GM21737 (cell line): ENCODE results near the gene DNAJB11.

ENCODE experiments used
- ATAC-seq: cut with Tn5 transposase; IDR thresholded peaks from one replicate; pipeline ENCODE4 v1.9.1; 2021; ENCODE audit warnings: mild to moderate bottlenecking, moderate library complexity; ENCODE audit not compliant: unreplicated experiment

DNAJB11 gene

DNA sequence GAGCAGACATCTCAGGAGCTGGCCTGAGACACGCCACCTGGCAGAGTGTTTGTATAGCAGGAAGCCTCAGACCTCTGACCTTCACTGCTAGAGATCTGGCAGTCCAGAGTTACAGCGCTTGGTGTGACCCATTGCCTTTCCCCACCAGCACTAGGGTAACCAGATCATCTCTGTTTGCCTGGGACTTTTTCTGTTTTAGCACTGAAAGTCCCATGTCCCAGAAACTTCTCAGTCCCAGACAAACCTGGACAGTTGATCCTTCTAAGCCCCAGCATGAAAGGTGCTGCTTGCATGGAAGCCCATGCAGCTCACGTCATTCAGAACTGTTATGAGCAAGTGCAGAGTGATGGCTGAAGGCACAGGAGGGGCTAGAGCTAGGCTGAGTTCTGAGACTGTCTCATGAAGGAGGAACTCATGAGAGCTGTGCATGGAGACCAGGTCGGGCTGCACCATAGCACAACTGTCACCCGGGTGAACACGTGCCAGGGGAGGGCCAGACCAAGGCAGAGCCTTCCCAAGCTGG, 24.1 kb downstream of the DNAJB11 start:
- ATAC-seq, result no peak

DNA sequence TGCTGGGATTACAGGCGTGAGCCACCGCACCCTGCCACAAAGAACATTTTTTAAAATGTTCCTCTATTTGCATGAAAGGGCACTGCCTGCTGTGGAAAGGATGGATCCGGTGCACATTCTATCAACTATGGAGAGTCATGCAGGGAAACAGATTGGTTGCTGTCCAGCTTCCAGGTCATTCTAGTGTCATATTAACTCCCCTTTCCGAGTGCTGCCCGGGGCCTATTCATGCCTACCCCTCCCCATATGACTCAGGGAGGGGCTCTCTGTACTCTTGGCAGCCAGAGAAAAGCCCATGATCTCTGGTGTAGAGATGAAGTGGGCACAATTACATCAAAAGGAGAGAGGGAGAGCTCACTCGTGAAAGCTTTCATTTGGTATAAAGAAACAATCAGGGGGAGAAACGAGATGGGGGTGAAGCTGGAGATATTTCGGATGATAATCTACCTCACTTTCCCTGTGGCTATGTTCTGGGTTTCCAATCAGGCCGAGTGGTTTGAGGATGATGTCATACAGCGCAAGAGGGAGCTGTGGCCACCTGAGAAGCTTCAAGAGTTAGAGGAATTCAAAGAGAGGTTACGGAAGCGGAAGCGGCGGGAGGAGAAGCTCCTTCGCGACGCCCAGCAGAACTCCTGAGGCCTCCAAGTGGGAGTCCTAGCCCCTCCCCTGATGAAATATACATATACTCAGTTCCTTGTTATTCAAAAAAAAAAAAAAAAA, 26.2 kb downstream of the DNAJB11 start:
- ATAC-seq, result no peak

DNA sequence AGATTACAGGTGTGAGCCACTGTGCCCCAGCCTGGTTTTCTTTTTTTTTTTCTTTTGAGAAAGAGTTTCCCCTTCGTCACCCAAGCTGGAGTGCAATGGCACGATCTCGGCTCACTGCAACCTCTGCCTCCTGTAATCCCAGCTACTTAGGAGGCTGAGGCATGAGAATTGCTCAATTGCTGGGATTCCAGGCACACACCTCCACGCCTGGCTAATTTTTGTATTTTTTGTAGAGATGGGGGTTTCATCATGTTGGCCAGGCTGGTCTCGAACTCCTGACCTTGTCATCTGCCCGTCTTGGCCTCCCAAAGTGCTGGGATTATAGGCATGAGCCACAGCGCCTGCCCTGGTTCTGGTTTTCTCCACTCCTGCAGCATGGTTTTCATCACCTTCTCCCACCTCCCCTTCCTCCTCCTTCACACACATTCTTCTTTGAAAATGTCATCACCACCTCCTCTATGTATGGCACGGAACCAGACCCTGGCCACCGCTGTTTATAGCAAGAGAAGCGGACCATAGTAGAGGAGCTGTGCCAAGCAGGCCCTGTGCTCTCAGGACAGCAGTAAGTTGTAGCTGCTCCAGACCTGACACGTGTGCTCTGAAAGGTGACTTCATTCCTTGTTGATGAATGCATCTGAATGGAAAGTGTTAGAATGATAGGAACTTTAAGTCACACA, 27.7 kb downstream of the DNAJB11 start:
- ATAC-seq, result no peak

DNA sequence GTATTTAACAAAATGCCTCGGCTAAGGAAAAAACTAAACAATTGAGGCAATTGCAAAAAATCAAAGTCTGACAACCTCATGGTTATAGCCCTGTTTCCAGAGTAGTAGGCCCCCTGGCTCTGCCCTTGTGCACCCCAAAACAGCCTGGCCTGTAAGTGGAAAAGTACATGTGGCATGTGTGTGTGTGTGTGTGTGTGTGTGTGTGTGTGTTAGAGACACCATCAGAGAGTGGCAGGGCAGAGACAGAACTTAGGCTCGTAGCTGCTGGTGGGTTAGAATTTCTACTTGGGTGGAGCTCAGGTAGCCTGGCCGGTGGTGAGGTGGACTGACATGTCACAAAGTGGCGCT, 28.2 kb downstream of the DNAJB11 start:
- no peak for ATAC-seq

DNA sequence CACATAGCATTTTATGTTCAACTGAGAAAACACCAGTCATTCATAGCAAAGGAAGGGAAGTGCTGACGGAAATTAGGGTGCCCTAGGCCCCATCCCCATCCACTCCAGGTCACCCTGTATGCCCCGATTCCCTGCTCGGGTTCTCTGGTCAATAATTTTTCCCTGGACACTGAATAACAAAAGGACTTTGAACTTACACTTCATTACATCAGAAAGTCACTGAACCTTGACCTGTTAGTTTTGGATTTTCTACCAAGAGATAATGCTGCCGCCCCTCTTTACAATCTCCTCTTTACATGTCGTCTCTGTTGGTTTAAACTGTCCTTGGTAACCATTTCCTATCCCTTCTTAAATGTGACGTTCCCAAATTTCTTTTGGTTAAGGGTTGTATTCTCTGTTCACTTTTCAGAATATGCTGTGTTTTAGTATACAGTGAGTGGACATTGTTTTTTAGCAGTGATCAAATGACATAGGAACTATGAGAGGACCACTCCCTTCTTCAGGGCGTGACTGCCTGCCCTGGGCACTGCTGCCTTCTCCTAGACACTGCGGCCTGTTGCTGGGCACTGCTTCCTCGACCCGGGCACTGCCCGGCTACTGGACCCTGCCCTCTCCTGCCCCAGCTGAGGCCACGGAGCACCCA, 28.7 kb downstream of the DNAJB11 start:
- no peak for ATAC-seq

GRCh38 chr3:186599785-186600166, 29.3 kb downstream of the DNAJB11 start:
- no peak for ATAC-seq

DNA sequence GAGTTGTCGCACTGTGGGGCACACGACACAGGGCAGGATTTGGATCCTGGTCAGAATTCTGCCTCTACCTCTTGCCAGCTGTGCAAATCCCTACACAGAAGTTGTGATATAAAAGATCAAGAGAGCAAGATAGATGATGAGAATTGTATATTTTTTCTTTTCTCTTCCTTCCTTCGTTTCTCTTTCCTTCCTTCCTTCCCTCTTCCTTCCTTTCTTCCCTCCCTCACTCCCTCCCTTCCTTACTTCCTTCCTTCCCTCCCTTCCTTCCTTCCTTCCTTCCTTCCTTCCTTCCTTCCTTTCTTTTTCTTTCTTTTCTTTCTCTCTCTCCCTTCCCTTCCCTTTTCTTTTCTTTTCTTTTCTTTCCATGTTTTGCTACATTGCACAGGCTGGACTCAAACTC, 30.4 kb downstream of the DNAJB11 start:
- no peak for ATAC-seq

GRCh38 chr3:186603159-186603558, 32.6 kb downstream of the DNAJB11 start:
- no peak for ATAC-seq

DNA sequence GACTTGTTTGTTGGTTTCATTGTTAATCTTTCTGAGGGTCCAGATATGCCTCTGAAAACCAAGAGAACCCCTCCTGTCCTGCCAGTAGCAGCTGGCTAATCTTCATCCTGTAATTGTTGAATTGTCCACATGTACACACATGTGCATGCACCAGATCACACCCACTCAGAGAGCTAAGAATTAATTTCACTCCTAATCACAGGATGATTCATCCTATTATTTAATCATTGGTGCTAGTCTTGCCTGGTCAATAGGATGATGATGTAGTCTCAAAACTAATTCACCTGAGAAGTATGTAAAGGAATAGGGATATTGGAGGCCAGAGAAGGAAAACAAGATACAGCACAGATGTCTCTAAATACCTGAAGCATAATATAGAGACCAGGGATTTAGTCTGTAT, 34.6 kb downstream of the DNAJB11 start:
- ATAC-seq, result no peak

- ATAC-seq, result no peak
Observed at GRCh38 chr3:186605561-186606545, 35.3 kb downstream of the DNAJB11 start.

GRCh38 chr3:186608624-186609215, 38.2 kb downstream of the DNAJB11 start:
- ATAC-seq, result no peak

DNA sequence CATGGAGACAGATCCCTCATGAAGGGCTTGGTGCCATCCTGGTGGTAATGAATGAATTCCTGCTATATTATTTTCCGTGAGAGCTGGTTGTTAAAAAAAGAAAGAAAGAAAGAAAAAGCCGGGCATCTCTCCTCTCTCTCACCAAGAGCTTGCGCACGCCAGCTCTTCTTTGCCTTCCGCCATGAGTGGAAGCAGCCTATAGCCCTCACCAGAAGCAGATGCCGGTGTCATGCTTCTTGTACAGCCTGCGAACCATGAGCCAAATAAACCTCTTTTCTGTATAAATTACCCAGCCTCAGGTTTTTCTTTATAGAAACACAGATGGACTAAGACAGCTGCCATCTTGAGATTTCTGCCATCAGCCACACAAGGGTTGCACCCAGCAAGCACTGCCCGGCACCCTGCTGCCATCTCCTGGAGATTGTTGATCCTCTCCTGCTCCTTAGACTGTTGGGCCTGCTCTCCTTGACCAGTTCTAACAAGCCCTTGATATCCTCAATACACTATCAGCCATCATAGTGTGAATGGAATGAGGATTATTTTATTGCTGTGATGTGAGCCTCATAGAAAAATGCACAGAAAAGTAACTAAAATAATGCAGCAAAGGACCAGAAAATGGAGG, 38.8 kb downstream of the DNAJB11 start:
- no peak for ATAC-seq

DNA sequence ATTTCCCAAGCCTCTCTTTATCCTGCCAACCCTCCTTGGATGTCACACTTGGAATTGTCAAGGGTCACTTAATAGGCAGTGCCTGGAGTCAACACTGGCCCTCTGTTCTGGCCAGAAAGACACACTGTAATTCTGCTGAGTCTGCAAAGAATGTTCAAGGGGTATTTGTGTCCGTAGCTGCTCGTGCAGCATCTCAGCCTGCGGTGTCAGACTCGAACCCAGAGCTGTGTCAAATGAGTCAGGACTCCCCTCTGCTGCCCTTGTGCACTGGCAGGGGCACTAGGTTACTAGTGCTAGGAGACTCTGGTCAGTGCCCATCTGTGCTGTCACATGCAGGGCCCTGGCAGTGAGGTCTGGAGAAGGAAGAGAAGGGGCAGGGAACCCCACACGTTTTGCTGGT, 41.5 kb downstream of the DNAJB11 start:
- ATAC-seq, result no peak

DNA sequence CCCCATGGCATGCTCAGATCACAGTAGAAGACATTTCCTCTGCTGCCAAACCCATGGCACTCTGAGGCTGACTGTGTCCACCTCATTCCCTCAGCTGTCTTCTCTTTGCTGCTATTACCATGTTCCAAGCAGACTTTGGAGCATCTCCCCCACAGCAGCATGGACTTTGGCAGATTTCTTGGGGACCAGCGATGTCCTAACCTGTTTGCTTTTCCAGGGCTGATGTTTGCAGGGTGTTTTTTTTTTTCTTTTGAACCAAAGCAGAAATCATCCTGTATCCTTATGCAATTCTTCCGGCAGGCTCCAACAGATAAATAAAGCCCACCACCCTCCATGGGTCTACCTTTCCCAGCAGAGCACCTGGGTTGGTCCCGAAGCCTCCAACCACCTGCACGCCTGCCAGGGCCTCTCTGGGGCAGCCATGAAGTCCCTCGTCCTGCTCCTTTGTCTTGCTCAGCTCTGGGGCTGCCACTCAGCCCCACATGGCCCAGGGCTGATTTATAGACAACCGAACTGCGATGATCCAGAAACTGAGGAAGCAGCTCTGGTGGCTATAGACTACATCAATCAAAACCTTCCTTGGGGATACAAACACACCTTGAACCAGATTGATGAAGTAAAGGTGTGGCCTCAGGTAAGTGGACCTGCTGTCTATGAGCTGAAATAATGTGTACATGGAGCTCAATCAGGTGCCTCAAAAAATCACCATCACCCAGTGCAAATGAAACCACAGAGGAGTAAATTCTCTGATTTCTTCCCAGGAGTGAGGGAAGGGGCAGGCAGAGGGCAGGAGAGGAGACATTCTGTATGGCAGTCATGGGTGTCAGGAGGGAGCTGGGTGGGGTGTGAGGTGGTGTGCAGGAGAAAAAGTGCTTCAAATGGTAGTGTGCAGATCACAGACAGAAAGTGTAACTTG, 42.5 kb downstream of the DNAJB11 start, which contains the start of gene AHSG:
Gene AHSG, plus strand, starts transcription at position 340 of the 916 bp plus-strand sequence. Its CDS starts 82 bp downstream, at position 422.
- no peak for ATAC-seq

DNA sequence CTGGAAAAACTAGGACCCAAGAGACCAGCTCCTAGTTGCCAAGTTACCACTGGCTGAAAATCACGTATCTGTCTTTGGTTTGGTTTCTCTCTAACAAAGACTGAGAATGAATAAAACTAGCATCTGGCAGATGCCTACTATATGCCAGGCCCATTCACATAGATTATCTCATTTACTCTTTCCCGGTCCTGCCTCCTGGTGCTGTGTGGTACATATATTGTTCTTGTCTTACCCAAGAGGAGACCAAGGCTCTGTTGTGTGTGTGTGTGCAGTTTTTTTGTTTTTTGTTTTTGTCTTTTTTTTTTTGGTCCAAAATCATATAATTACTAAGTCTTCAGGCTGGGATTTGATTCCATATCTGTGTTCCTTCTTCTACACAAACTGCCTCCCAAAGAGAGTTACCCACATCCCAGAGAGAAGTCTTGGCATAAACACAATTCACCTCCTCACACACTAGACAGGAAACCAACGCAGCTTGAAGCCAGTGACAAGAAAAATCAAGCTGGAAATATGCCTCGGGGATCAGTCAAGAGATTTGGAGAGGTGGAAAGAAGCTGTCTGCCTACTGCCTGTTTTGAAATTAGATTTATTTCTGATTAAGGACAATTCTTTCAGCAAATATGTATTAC, 43.2 kb downstream of the DNAJB11 start:
- no peak for ATAC-seq

DNA sequence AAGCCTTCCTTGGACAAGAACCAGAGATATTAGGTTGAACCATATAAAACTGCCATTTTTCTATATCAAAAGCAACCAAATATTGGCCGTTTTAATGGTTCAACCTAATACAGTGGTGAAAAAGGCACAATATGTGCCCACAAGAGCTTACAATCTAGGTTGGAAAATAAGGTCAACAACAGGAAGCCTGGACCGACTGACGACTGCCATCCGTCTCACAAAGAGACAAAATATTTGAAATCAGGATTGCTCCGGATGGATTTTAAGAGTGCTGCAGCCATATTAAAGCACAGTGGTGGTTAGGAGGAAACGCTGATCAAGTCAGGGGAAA, 43.7 kb downstream of the DNAJB11 start:
- no peak for ATAC-seq

GRCh38 chr3:186614597-186615483, 44.3 kb downstream of the DNAJB11 start:
- ATAC-seq, result no peak

DNA sequence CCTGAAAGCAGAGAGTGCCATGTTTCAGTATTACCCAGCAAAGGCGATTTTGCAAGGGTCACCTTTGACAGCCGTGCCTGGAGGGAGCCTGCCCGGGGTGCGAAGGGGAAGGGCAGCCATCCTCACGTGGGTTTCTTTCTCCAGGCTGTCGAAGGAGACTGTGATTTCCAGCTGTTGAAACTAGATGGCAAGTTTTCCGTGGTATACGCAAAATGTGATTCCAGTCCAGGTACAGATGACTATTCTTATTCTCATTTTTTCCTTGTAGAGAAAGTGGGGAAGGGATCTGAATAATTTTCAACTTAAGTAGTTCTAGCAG, 45.7 kb downstream of the DNAJB11 start:
- no peak for ATAC-seq
